ENCODE results near the gene FAM83C.
"Not testable (repeated sequence)": the region's sequence is repeated elsewhere in the genome, so short reads cannot be mapped to it uniquely, and the experiment has no call there.

Gene FAM83C

GRCh38 chr20:35262731-35263531 lies 29.3 kb downstream of the FAM83C start:
- not testable (repeated sequence) for DNase-seq

GRCh38 chr20:35262321-35262720 lies 29.9 kb downstream of the FAM83C start:
- not testable (repeated sequence) for DNase-seq

DNA sequence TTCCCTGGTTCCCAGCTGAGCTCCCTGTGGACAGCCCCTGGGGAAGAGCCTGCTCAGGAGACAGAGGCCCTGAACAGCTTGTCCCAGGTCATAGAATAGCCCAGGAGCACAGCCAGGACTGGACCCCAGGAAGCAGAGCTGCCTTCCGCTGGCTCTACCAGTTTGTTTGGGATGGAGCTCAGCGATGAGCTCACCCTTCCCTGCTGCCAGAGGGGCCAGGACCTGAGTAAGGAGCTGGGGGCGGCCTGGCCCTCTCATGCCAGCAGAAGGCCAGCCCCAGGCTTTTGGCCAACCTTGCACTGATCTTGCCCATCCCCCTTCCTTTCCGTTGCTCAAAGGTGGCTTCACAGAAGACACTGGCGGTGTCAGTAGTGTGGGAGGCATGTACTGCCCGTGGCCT lies 31.8 kb downstream of the FAM83C start:
- DNase-seq: no peak

- DNase-seq: no peak
These were observed 34.9 kb downstream of the FAM83C start for GRCh38 chr20:35257175-35257909.

GRCh38 chr20:35254448-35254999 lies 37.7 kb downstream of the FAM83C start:
- no peak for DNase-seq

- DNase-seq: no peak
These were observed 39.2 kb downstream of the FAM83C start for GRCh38 chr20:35253010-35253409.

- DNase-seq: not testable (repeated sequence)
These were observed 39.6 kb downstream of the FAM83C start for GRCh38 chr20:35252598-35252997.

- DNase-seq: no peak
These were observed 40.2 kb downstream of the FAM83C start for GRCh38 chr20:35252037-35252461.

- DNase-seq: no peak
These were observed 40.6 kb downstream of the FAM83C start for GRCh38 chr20:35251613-35251940.

DNA sequence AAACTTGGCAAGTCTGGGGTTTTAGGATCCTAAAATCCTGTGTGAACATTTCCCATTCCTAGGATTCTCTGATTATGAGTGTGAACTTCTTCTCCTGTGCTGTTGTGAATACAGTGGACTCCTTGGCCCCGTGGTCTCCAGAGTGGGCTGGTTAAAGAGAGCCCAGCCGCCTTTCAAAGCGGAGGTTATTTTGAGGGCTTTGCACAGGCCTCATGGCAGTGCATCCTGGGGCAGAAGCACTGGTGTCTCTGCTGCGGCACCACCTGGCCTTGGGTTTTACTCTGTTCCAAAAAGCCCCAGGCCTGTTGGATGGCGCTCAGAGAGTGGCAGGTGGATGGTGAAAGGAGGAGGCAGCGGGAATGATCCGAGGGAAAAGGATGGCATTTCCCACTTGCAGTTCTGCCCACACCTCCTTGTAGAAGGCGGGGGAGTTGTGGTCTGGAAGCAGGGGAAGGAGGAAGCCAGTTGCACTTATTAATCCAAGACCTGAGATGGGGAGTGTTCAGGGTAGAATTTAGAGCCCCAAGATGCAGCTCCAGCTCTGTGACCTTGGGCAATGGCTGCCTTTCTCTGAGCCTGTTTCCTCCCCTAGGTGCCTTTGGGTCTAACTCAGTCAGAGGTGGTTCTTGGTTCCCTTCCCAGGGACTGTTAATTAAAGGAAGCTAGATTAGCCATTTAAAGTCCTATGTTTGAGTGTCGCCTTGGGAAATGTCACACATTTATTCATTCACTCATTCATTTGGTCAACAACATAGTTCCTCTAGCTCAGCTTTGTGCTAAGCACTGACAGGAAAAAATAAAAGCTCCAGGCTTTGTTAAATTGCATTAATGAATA lies 43.4 kb downstream of the FAM83C start:
- DNase-seq: no peak

DNA sequence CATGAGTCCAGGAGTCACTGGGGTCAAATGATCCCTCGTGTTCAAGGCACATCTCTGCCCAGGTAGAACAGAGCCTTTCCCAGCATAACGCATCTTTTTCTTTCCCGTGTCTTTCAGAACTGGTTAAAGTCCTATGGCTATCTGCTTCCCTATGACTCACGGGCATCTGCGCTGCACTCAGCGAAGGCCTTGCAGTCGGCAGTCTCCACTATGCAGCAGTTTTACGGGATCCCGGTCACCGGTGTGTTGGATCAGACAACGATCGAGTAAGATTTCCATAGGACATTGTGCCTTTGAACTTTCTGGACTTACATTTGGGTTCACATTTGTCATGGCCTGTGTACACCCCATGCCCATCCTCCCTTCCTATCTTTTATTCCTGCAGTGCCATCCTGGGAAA lies 45.5 kb downstream of the FAM83C start:
- no peak for DNase-seq

DNA sequence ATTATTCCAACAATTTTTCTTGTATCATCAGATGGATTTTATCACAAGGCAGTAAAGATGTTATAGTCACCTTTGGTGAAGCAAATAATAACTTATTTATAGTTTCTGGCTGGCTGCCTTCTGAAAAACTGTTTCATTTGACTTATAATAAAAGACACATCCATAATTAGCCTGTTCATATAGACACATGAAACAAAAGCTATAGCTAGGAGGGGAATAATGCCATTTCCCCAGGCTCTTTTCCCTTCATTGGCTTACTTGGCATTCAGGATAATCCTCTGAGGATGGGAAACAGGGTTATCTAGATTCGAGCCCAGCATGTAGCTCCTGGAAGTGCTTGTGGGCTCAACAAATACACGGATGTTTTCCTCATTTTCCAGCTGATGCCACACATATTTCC lies 48.2 kb downstream of the FAM83C start:
- no peak for DNase-seq

DNA sequence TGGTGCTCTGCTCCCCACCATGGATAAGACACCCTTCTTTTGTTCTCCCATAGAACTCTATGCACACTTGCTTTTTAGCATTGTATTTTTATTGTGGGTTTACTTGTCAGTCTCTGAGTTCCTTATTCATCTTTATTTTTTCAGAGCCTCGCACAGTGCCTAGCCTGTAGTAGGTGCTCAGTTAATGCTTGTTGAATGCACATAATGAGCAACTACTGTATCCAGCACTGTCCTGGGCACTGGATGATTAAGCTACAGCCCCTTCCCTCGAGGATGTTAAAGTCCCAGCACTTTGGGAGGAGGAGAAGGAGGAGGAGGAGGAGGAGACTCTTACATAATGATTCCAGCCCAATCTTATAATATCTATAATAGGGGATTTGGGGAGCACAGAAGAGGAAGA lies 48.9 kb downstream of the FAM83C start:
- no peak for DNase-seq

GRCh38 chr20:35240811-35241293 lies 51.4 kb downstream of the FAM83C start:
- no peak for DNase-seq

GRCh38 chr20:35240083-35240810 lies 52.0 kb downstream of the FAM83C start:
- DNase-seq: no peak

DNA sequence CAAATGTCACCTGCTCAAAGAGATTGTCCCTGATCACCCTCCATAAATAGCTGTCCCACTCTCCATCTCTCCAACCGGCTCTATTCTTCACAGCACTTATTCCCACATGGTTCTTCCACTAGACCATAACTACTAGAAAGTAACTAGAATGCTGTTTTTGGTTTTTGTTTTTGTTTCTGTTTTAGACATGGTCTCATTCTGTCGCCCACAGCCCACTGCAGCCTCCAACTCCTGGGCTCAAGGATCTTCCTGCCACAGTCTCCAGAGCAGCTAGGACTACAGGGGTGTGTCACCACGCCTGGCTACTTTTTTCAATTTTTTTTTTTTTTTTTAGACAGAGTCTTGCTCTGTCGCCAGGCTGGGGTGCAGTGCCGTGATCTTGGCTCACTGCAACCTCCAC lies 53.5 kb downstream of the FAM83C start:
- no peak for DNase-seq

- no peak for DNase-seq
These were observed 54.1 kb downstream of the FAM83C start for GRCh38 chr20:35238170-35238569.

DNA sequence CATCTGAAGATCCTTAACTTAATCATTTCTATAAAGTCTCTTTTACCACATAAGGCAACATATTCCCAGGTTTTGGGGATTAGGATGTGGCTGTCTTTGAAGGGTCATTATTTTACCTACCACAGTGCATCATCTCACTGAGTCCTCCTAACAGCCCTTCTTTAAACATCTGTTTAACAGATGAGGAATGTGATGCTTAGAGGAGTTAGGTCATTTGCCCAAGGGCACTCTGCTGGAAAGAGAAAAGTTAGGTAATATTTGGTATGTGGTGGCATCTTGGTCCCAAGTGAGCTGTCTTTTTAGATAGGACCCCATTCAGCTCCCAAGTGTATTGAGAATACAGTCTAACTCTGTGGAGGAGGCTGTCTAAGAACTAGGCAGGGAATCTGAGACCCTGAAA lies 54.7 kb downstream of the FAM83C start:
- no peak for DNase-seq

DNA sequence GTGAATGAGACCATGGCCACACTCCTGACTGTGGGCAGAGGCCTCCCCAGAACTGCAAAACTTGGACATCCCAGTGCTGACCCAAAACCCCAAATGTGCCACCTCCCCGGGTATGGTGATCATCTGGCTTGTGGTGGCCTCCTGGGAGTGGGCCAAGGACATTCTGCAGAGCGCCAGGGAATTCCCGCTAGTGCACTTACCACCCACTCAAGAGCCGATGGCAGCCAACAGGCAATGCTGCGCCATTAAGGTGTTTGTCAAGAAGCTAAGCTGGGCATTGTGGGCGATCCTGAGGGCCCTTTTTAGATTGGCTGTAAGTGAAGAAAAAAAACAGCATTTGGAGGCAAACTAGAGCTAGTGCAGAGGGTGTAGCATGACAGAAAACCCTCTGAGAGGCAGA lies 56.3 kb downstream of the FAM83C start:
- DNase-seq: peak; percentile 64 to 81

Data from NCI-H187 (cell line).